ENCODE measurements around the gene LACTB. TPM values are rescaled to one million over a fixed set of nuclear protein-coding genes. Genes with fewer than 3 reads are reported as not detected.

LACTB gene
- total RNA-seq, 2 donors from 2014 or later, result 9.1 to 15.4 TPM

- no peaks in the 10 kb centered on the region for H3K27me3 ChIP-seq (replicated peaks; ENCODE audit: insufficient read depth)
- H3K36me3 ChIP-seq, result no peaks in the 10 kb centered on the region
- H3K9me3 ChIP-seq, result no peaks in the 10 kb centered on the region
- no peaks in the 10 kb centered on the region for H3K4me1 ChIP-seq (replicated peaks)
- intact Hi-C loops (cut with DNase I), result no loop called here
- TF ChIP-seq POLR2AphosphoS5 (IDR thresholded peaks at IDR 0.05), result no peak
- no peak for TF ChIP-seq CTCF (IDR thresholded peaks at IDR 0.05)
- TF ChIP-seq POLR2A (IDR thresholded peaks at IDR 0.05), result no peak
- no peak overlapping the region for H3K27ac ChIP-seq
- no peak overlapping the region for H3K4me3 ChIP-seq
- WGBS, result 63% methylated on average over 3 of the region's 3 CpGs
- no peak for DNase-seq (ENCODE audit: low spot score)
These were observed 51.3 kb downstream of the LACTB start for GRCh38 chr15:63172851-63173451.

- TF ChIP-seq POLR2AphosphoS5 (IDR thresholded peaks at IDR 0.05) (no peak), POLR2A (IDR thresholded peaks at IDR 0.05) (no peak), CTCF (IDR thresholded peaks at IDR 0.05) (no peak)
- Histone ChIP-seq H3K9me3 (no peaks in the 10 kb centered on the region), H3K4me3 (no peak overlapping the region), H3K4me1 (replicated peaks) (no peaks in the 10 kb centered on the region), H3K27ac (no peak overlapping the region), H3K27me3 (replicated peaks; ENCODE audit: insufficient read depth) (no peaks in the 10 kb centered on the region), H3K36me3 (no peaks in the 10 kb centered on the region)
- intact Hi-C loops (cut with DNase I), result no loop called here
- 97% methylated on average over 3 of the region's 3 CpGs for WGBS
- no peak for DNase-seq (ENCODE audit: low spot score)
These were observed 54.6 kb downstream of the LACTB start for GRCh38 chr15:63176302-63176701.

- no peak for DNase-seq (ENCODE audit: low spot score)
- no peaks in the 10 kb centered on the region for H3K4me1 ChIP-seq (replicated peaks)
- 36% methylated on average over 5 of the region's 5 CpGs for WGBS
- intact Hi-C loops (cut with DNase I), result no loop called here
- no peak overlapping the region for H3K27ac ChIP-seq
- no peak overlapping the region for H3K4me3 ChIP-seq
- no peaks in the 10 kb centered on the region for H3K9me3 ChIP-seq
- no peaks in the 10 kb centered on the region for H3K27me3 ChIP-seq (replicated peaks; ENCODE audit: insufficient read depth)
- H3K36me3 ChIP-seq, result no peaks in the 10 kb centered on the region
- no peak for TF ChIP-seq CTCF (IDR thresholded peaks at IDR 0.05)
These were observed 56.4 kb downstream of the LACTB start for GRCh38 chr15:63178034-63178433.

GRCh38 chr15:63180746-63181145 lies 59.1 kb downstream of the LACTB start:
- 85% methylated on average over 2 of the region's 2 CpGs for WGBS
- Histone ChIP-seq H3K4me3 (no peak overlapping the region), H3K27me3 (replicated peaks; ENCODE audit: insufficient read depth) (no peaks in the 10 kb centered on the region), H3K4me1 (replicated peaks) (no peaks in the 10 kb centered on the region), H3K27ac (no peak overlapping the region), H3K9me3 (no peaks in the 10 kb centered on the region), H3K36me3 (no peaks in the 10 kb centered on the region)
- no peak for TF ChIP-seq POLR2A (IDR thresholded peaks at IDR 0.05)
- no peak for TF ChIP-seq POLR2AphosphoS5 (IDR thresholded peaks at IDR 0.05)
- no peak for TF ChIP-seq CTCF (IDR thresholded peaks at IDR 0.05)
- intact Hi-C loops (cut with DNase I), result no loop called here
- no peak for DNase-seq (ENCODE audit: low spot score)

- intact Hi-C loops (cut with DNase I), result no loop called here
- DNase-seq (ENCODE audit: low spot score), result no peak
- H3K27me3 ChIP-seq (replicated peaks; ENCODE audit: insufficient read depth), result no peaks in the 10 kb centered on the region
- no peaks in the 10 kb centered on the region for H3K4me1 ChIP-seq (replicated peaks)
- TF ChIP-seq POLR2AphosphoS5 (IDR thresholded peaks at IDR 0.05), result no peak
- TF ChIP-seq POLR2A (IDR thresholded peaks at IDR 0.05), result no peak
- TF ChIP-seq CTCF (IDR thresholded peaks at IDR 0.05), result no peak
- H3K36me3 ChIP-seq, result no peaks in the 10 kb centered on the region
- H3K27ac ChIP-seq, result no peak overlapping the region
- H3K4me3 ChIP-seq, result no peak overlapping the region
- no peaks in the 10 kb centered on the region for H3K9me3 ChIP-seq
- WGBS, result 81% methylated on average over 2 of the region's 2 CpGs
These were observed 60.0 kb downstream of the LACTB start for GRCh38 chr15:63181648-63182047.

Measured in prostate gland (tissue), 2 donors.